Activated CD8-positive, alpha-beta memory T cell treated with anti-CD3 and anti-CD28 coated beads for 36 hours (primary cell): ENCODE measurements around the gene PRR12. TPM values are rescaled to one million over a fixed set of nuclear protein-coding genes. Genes with fewer than 3 reads are reported as not detected.

Experiments
- CTCF ChIA-PET: fragments of 350-600 bp; sonication (Branson Sonifier 250); formaldehyde crosslinking; loops from one replicate; lab custom pipeline; 2021; ENCODE audit warnings: antibody characterized with exemption; lab: Charles Lee
- POLR2A ChIA-PET: fragments of 350-600 bp; sonication (Branson Sonifier 250); formaldehyde crosslinking; loops from one replicate; lab custom pipeline; 2021; ENCODE audit warnings: antibody characterized with exemption; lab: Charles Lee
- total RNA-seq, 2 experiments: library from RNA; stranded (reverse); gene quantifications; one replicate each; pipeline ENCODE4 v1.2.3, GENCODE V29; 2021

PRR12 gene
- total RNA-seq, 2 experiments from 2014 or later = 22.0 to 22.3 TPM

GRCh38 chr19:49581007-49581508, 9.9 kb upstream of the PRR12 start, which contains the start of gene PRRG2:
TSS of gene PRRG2 (plus strand) at chr19:49581316. CDS start at chr19:49583220, 1,904 bp downstream.
- POLR2A ChIA-PET = interaction anchor here (0.5 to 2.2 kb wide), 8 partner anchors 9 to 94 kb away, joined by 3 to 10 read pairs (median 4); partner anchors contain the start of genes RCN3 and RRAS

DNA sequence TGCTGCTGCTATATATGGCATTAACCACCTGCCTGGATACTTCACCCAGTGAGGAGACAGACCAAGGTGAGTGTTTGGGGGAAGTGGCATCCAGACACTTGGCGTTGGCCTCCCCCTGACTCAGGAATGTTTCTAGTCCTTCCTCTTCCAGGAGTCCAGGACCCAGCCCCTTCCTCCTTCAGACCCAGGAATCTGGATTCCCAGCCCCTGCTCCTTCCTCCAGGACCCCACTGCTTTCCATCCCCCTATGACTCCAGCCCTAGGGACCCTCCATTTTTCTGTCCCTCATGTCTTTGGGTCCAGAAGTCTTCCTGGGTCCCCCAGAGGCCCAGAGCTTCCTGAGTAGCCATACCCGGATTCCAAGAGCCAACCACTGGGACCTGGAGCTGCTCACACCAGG, 7.7 kb upstream of the PRR12 start:
- POLR2A ChIA-PET = no interaction called here
- CTCF ChIA-PET = interaction anchor here (1.5 kb wide), 1 partner anchor 13 kb away, joined by 3 read pairs; no protein-coding TSS in a partner anchor

More at GRCh38 chr19:49581007-49581508, 9.9 kb upstream of the PRR12 start, which contains the start of gene PRRG2:
- CTCF ChIA-PET = interaction anchor here (0.6 to 2.6 kb wide), 5 partner anchors 8 to 87 kb away, joined by 3 to 25 read pairs (median 5); partner anchors contain the start of gene RCN3

GRCh38 chr19:49585023-49585422, 6.0 kb upstream of the PRR12 start:
- CTCF ChIA-PET = interaction anchor here (0.7 to 1.2 kb wide), 2 partner anchors 19 to 87 kb away, joined by 3 read pairs; no protein-coding TSS in a partner anchor
- POLR2A ChIA-PET = no interaction called here

- CTCF ChIA-PET = interaction anchor here (0.6 kb wide), 1 partner anchor 193 kb away, joined by 3 read pairs; no protein-coding TSS in a partner anchor
- POLR2A ChIA-PET = interaction anchor here (0.7 kb wide), 2 partner anchors 27 to 61 kb away, joined by 3 to 5 read pairs; no protein-coding TSS in a partner anchor
These were observed 3.8 kb upstream of the PRR12 start for GRCh38 chr19:49587227-49587626.

- POLR2A ChIA-PET = interaction anchor here (0.7 kb wide), 1 partner anchor 10 kb away, joined by 9 read pairs; no protein-coding TSS in a partner anchor
- CTCF ChIA-PET = interaction anchor here (0.7 to 1.3 kb wide), 3 partner anchors 8 to 59 kb away, joined by 3 to 5 read pairs (median 5); partner anchors contain the start of genes NOSIP and PRRG2
These were observed 2.4 kb upstream of the PRR12 start for GRCh38 chr19:49588365-49589122.

DNA sequence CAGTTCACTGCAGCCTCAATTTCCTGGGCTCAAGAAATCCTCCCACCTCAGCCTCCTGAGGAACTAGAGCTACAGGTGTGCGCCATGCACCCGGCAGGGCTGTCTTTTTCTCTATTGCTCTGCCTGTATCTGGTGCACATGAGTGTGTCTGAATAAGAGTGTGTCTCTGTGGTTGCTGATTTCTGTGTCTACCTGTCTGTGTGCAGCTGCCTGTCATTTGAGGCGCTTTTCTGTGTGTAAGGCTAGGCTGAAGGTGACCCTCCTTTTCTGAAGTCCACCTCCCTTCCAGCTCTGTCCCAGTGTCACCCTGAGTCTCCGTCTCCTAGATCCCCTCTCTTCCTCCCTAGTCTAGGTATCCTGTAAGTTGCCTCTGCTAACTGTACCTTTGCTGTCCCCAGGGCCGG, 1.5 kb upstream of the PRR12 start:
- ChIA-PET POLR2A (interaction anchor here (0.7 to 1.5 kb wide), 4 partner anchors 9 to 134 kb away, joined by 4 to 10 read pairs (median 8); partner anchors contain the start of genes NOSIP, PRRG2 and RRAS), CTCF (interaction anchor here (0.7 to 1.5 kb wide), 5 partner anchors 9 to 491 kb away, joined by 3 to 8 read pairs (median 5); partner anchors contain the start of genes NOSIP, PRRG2 and RRAS)

- CTCF ChIA-PET = interaction anchor here (1.5 kb wide), 1 partner anchor 50 kb away, joined by 8 read pairs; the partner anchor contains the start of gene RRAS
These were observed 661 bp upstream of the PRR12 start for GRCh38 chr19:49590071-49590970.

DNA sequence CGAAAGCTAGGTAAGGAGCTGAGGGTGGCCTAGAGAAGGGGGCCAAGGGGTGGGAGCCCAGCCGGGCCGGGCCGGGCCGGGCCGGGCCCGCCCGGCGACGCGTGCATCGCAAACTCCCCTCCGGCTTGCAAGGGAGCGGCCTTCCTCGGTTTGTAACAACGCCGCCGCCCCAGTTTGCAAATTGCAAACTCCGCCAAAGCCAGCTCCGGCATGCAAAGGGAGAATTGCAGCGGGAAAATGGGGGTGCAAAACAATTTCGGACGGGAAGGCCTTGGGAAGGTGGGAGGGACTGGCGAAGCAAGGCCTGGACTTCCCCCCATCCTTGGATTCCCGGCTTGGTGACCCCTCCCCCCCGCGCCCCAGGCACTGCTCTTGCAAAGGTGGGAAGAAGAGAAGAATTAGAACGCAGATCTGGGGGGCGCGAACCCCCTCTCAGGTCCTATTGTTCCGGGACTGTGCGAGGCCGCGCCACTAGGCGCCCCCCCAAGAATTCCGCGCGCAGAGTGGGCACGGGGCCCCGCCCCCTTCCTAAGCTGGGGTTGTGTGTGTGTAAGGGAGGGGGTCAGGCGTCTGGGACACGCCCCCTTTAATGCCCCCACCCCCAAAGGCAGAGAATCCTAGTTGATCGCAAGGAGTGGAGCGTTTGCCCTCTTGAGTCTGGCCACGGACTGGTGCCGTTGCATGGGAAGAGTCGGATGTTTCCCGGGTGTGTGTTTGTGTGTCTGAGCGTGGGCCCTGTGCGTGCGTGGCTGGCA, 926 bp downstream of the PRR12 start:
- ChIA-PET POLR2A (interaction anchor here (0.7 to 1.5 kb wide), 6 partner anchors 11 to 141 kb away, joined by 3 to 5 read pairs (median 3); partner anchors contain the start of genes NOSIP, PRMT1 and RRAS), CTCF (no interaction called here)

More at GRCh38 chr19:49590071-49590970, 661 bp upstream of the PRR12 start:
- POLR2A ChIA-PET = interaction anchor here (0.7 to 1.5 kb wide), 4 partner anchors 10 to 94 kb away, joined by 4 to 10 read pairs (median 8); partner anchors contain the start of genes NOSIP, PRRG2, RPS11 and RRAS

DNA sequence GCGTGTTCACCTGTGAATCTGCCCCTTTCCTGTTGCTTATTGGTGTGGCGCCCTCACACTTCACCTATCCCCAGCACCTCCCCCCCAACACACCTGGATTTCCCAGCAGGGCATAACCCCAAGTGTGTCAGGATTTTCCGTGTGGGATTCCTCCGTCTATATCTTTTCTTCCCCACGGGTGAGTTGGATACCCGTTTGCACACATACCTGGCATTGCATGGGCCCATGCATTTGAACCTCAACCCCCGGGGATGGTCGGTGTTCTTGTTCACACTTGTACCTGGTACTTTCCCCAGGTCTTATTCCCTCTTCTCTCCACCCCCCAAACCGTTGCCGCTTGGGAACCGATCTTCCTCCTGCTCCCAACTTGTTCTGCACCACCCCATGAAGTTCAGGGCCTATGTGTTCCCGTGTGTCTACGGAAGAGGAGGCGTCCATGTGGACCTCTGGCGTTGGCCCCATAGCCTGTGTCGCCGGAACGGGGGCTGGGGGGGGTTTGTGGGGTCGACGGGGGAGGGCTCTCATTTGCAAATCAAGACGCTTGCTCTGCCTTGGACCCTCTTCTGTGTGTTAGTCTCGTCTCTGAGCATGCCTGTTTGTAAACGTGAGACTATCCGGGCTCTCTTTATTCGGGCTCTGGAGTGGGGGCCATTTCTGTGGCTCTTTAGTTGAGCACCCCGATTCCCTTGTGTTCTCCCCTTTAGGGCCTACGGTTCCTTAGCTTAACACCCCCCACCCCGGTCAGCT, 1.7 kb downstream of the PRR12 start:
- CTCF ChIA-PET = interaction anchor here (0.6 to 1.0 kb wide), 4 partner anchors 16 to 72 kb away, joined by 3 to 6 read pairs (median 4); no protein-coding TSS in a partner anchor
- POLR2A ChIA-PET = interaction anchor here (1.1 to 2.0 kb wide), 4 partner anchors 9 to 100 kb away, joined by 3 to 6 read pairs (median 4); partner anchors contain the start of gene RRAS

DNA sequence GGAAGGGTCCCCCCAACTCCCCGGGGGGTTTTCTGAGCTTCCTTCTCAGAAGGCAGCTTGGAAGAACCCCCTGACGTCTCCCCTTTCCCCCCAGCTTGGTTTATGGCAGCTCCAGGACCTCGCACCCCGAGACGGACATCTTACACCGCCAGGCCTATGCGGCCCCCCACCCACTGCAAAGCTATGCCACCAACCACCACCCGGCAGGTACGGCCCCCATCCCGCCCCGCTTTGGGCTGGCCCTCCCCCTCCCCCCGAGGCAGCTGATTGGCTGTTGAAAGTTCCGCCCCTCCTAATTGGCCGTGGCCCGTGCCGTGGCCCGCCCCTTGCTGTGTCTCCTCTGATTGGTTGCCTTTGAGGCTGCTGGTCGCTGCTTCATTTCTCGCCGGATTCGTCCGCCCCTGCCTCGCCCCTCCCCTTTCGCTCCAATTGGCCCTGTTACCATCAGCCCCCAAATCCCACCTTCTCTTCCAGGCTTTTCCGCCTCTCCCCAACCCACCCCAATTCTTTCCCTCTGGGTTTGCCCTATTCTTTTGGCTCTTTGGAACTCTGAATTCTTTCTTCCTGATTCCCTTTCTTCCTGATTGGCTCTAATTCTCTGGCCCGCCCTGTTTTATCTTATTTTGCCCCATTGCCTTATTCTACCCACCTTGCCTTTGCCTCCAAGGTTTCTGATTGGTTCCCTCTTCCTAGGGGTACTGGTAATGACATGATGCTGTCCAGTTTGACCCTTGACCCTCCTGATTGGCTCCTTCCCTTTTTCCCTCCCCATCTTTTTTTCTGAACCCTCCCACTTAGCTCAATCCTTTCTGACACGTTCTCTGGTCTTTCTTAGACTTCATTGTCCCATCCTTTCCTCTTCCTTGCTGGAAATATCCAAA, 2.5 kb downstream of the PRR12 start:
- POLR2A ChIA-PET = interaction anchor here (1.1 to 2.0 kb wide), 3 partner anchors 9 to 47 kb away, joined by 3 to 6 read pairs (median 4); partner anchors contain the start of genes NOSIP and RRAS
- CTCF ChIA-PET = interaction anchor here (0.5 to 1.0 kb wide), 5 partner anchors 15 to 85 kb away, joined by 3 to 6 read pairs (median 3); no protein-coding TSS in a partner anchor

DNA sequence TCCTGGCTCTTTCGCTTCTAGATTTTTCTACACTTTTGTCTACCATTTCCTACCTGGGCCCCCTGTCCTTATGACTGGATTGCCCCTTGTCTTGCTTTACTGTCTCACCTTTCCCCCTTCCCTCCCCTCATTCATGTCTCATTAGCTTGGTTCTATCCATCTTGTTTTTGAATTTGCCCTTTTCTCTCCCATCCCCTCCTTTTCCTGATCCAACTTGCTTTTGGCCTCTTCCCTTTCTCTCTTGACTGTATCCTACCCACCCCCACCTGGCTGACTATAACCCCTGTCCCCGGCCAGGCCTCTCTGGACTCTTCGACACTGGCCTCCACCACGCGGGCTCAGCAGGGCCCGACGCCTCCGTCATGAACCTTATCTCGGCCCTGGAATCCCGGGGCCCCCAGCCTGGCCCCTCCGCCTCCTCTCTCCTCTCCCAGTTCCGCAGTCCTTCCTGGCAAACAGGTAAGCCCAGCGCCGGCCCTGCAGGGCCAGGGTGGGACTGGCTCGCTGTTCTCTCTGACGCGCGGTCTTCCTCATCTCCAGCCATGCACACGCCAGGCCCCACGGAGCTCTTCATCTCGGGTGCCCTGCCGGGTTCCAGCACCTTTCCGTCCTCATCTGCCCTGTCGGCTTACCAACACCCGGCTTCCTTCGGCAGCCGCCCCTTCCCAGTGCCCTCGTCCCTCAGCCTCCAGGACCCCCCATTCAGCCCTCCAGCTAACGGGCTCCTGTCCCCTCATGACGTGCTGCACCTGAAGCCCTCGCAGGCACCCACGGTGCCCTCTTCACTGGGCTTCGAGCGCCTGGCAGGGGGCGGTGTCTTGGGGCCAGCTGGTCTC, 3.4 kb downstream of the PRR12 start:
- CTCF ChIA-PET = no interaction called here
- POLR2A ChIA-PET = interaction anchor here (0.6 to 2.0 kb wide), 4 partner anchors 8 to 121 kb away, joined by 3 to 6 read pairs (median 5); partner anchors contain the start of genes NOSIP and RRAS

GRCh38 chr19:49594993-49595818, 4.2 kb downstream of the PRR12 start:
- POLR2A ChIA-PET = no interaction called here
- CTCF ChIA-PET = no interaction called here

- ChIA-PET POLR2A (no interaction called here), CTCF (no interaction called here)
These were observed 4.9 kb downstream of the PRR12 start for GRCh38 chr19:49595819-49596404.
